ENCODE results near the gene LCN15. TPM values are rescaled to one million over a fixed set of nuclear protein-coding genes. Genes with fewer than 3 reads are reported as not detected.

The LCN15 gene
- total and polyA plus RNA-seq, 2 of the 13 experiments (the other 11 are each of a cell fraction or from before 2014, with no cell fraction given), result 1.3 to 53.7 TPM

- TF ChIP-seq FOXM1 (CRISPR knock-in tag; IDR thresholded peaks at IDR 0.05), result no peak
- no peak for TF ChIP-seq ZNF713 (CRISPR knock-in tag; IDR thresholded peaks at IDR 0.05)
- TF ChIP-seq RARA (CRISPR knock-in tag; IDR thresholded peaks at IDR 0.05), result peak; percentile 35; the same call in 1 of the 2 replicates
- TF ChIP-seq GMEB1 (CRISPR knock-in tag; IDR thresholded peaks at IDR 0.05; ENCODE audit: borderline replicate concordance), result no peak
- TF ChIP-seq IRF2 (CRISPR knock-in tag; IDR thresholded peaks at IDR 0.05), result no peak
- TF ChIP-seq ZNF687 (CRISPR knock-in tag; IDR thresholded peaks at IDR 0.05), result 0 out of 2 replicates have a peak, but pooled peaks have one; percentile 10
- no peak for TF ChIP-seq KAT8 (CRISPR knock-in tag; IDR thresholded peaks at IDR 0.05)
Observed at GRCh38 chr9:136712690-136713544, 51.4 kb downstream of the LCN15 start (continued).
